ENCODE measurements around the gene TYMS.

DNA sequence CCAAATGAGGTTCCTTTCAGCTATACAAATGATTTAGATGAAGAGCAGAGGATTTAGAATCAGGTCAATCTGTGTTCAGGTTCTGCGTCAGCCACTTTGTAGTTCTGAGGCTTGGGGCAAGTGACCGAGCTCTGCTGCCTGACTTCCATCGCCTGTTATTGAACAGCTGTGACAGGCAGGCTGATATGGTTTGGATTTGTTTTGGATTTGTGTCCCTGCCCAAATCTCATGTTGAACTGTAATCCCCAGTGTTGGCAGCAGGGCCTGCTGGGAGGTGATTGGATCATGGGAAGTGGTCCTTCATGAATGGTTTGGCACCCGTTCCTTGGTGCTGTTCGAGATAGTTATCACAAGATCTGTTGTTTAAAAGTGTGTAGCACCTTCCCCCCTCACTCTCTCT lies 18.6 kb downstream of the TYMS start:
- TF ChIP-seq, protein P1, sequence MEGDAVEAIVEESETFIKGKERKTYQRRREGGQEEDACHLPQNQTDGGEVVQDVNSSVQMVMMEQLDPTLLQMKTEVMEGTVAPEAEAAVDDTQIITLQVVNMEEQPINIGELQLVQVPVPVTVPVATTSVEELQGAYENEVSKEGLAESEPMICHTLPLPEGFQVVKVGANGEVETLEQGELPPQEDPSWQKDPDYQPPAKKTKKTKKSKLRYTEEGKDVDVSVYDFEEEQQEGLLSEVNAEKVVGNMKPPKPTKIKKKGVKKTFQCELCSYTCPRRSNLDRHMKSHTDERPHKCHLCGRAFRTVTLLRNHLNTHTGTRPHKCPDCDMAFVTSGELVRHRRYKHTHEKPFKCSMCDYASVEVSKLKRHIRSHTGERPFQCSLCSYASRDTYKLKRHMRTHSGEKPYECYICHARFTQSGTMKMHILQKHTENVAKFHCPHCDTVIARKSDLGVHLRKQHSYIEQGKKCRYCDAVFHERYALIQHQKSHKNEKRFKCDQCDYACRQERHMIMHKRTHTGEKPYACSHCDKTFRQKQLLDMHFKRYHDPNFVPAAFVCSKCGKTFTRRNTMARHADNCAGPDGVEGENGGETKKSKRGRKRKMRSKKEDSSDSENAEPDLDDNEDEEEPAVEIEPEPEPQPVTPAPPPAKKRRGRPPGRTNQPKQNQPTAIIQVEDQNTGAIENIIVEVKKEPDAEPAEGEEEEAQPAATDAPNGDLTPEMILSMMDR (conservative IDR thresholded peaks at IDR 0.05; ENCODE audit: low read length): no peak
- TF ChIP-seq EZH2phosphoT487 (IDR thresholded peaks at IDR 0.05; ENCODE audit: borderline replicate concordance, low read depth, low read length): no peak

Data from OCI-LY7 (cell line).